Erythroblast (primary cell): ENCODE measurements around the gene RHBDL1.

Experiments used
- GATA1 ChIP-seq: IDR thresholded peaks from 2 replicates; pipeline ENCODE4 v1.6.1; 2011; ENCODE audit warnings: low read depth, mild to moderate bottlenecking, control low read depth, low read length, moderate library complexity
- POLR2A ChIP-seq: IDR thresholded peaks from 2 replicates; pipeline ENCODE4 v1.6.1; 2011; ENCODE audit warnings: mild to moderate bottlenecking, low read length

DNA sequence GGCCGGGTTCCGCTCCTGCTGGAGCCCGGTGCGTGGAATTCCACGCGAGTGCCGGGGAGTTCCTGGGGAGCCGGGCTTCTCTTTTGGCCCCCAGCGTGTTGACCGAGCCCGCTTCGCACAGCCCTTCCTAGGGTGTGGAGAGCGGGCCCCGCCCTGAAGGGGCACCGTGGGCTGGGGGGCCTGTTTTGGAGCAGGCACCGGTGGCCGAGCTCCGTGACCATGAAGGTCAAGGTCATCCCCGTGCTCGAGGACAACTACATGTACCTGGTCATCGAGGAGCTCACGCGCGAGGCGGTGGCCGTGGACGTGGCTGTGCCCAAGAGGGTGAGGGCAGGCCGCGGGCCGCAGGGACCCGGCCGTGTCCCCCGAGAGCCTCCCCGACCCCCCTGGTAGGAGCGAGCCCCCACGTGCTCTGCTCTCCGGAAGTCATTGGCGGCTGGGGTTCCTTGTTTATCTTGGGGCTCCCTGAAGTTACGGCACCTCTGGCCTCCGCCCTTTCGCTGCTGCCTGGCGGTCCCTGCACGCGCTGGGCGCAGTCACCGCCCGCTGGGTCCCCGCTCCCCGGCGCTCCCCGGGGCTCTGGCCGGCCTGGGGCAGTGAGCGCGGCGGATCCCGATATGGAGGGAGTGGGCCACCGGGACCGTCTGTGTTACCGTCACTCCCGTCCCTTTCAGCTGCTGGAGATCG lies 52.0 kb downstream of the RHBDL1 start:
- TF ChIP-seq POLR2A (no peak), GATA1 (no peak)
